SK-N-SH treated with all-trans-retinoic acid at 6 μM for 48 hours (cell line): ENCODE data around the gene NRL.
A peak's percentile ranks its signal among the peaks of the same experiment; 100 is the strongest.

Source experiments
- ATAC-seq: fragments of 200-7000 bp; cut with Tn5 transposase; 3 replicates; pipeline ENCODE4 v1.9.1; 2020; ENCODE audit warnings: mild to moderate bottlenecking, moderate library complexity
- ARNTL ChIP-seq: fragments of 450-650 bp; formaldehyde crosslinking; IDR thresholded peaks from 2 replicates; pipeline ENCODE4 v1.5.0; 2020; ENCODE audit warnings: low read depth, mild to moderate bottlenecking, moderate library complexity, borderline replicate concordance
- BACH2 ChIP-seq: fragments of 250-450 bp; sonication (Bioruptor Pico); IDR thresholded peaks from 2 replicates; pipeline ENCODE4 v1.9.0; 2021; ENCODE audit warnings: mild to moderate bottlenecking, borderline replicate concordance
- CREB5 ChIP-seq: fragments of 250-450 bp; sonication (Bioruptor Pico); IDR thresholded peaks from 2 replicates; pipeline ENCODE4 v1.5.1; 2020; ENCODE audit warnings: low read depth, mild to moderate bottlenecking, moderate library complexity
- CSDC2 ChIP-seq: fragments of 250-450 bp; sonication (Bioruptor Pico); IDR thresholded peaks from 2 replicates; pipeline ENCODE4 v1.5.0; 2020; ENCODE audit warnings: mild to moderate bottlenecking, moderate library complexity
- ESRRG ChIP-seq: fragments of 250-450 bp; sonication (Bioruptor Pico); IDR thresholded peaks from 2 replicates; pipeline ENCODE4 v1.6.1; 2021; ENCODE audit warnings: mild to moderate bottlenecking
- GLIS3 ChIP-seq: fragments of 250-450 bp; sonication (Bioruptor Pico); IDR thresholded peaks from 2 replicates; pipeline ENCODE4 v1.5.0; 2020; ENCODE audit warnings: mild to moderate bottlenecking, moderate library complexity
- OSR1 ChIP-seq: fragments of 250-450 bp; sonication (Bioruptor Pico); IDR thresholded peaks from 2 replicates; pipeline ENCODE4 v1.8.0; 2022; ENCODE audit warnings: moderate library complexity, mild to moderate bottlenecking, inconsistent platforms
- PATZ1 ChIP-seq: fragments of 250-450 bp; sonication (Bioruptor Pico); IDR thresholded peaks from 2 replicates; pipeline ENCODE4 v1.8.0; 2020; ENCODE audit warnings: mild to moderate bottlenecking, moderate library complexity, borderline replicate concordance
- PPARA ChIP-seq: fragments of 250-450 bp; sonication (Bioruptor Pico); IDR thresholded peaks from 2 replicates; pipeline ENCODE4 v1.5.0; 2020; ENCODE audit warnings: mild to moderate bottlenecking, borderline replicate concordance
- RARB ChIP-seq: fragments of 250-450 bp; sonication (Bioruptor Pico); IDR thresholded peaks from 2 replicates; pipeline ENCODE4 v1.8.0; 2021; ENCODE audit warnings: mild to moderate bottlenecking, moderate library complexity
- SNAI2 ChIP-seq: fragments of 250-450 bp; sonication (Bioruptor Pico); IDR thresholded peaks from 2 replicates; pipeline ENCODE4 v1.5.0; 2020; ENCODE audit warnings: mild to moderate bottlenecking, moderate library complexity
- TCF4 ChIP-seq: fragments of 250-450 bp; sonication (Bioruptor Pico); IDR thresholded peaks from 2 replicates; pipeline ENCODE4 v1.8.0; 2021; ENCODE audit warnings: mild to moderate bottlenecking, moderate library complexity, borderline replicate concordance
- TSHZ2 ChIP-seq: fragments of 250-450 bp; sonication (Bioruptor Pico); IDR thresholded peaks from 2 replicates; pipeline ENCODE4 v1.5.0; 2020; ENCODE audit warnings: mild to moderate bottlenecking, moderate library complexity
- ZC3H10 ChIP-seq: fragments of 250-450 bp; sonication (Bioruptor Pico); IDR thresholded peaks from 2 replicates; pipeline ENCODE4 v1.5.1; 2021; ENCODE audit warnings: mild to moderate bottlenecking, moderate library complexity
- ZFP3 ChIP-seq: fragments of 250-450 bp; sonication (Bioruptor Pico); IDR thresholded peaks from 2 replicates; pipeline ENCODE4 v1.5.0; 2020; ENCODE audit warnings: mild to moderate bottlenecking, moderate library complexity
- ZFP30 ChIP-seq: fragments of 450-650 bp; formaldehyde crosslinking; IDR thresholded peaks from 2 replicates; pipeline ENCODE4 v1.5.0; 2022; ENCODE audit warnings: mild to moderate bottlenecking, moderate library complexity
- ZNF565 ChIP-seq: fragments of 450-650 bp; formaldehyde crosslinking; conservative IDR thresholded peaks from 2 replicates; pipeline ENCODE4 v1.5.0; 2020; ENCODE audit warnings: low read depth, mild to moderate bottlenecking, moderate library complexity
- ZNF70 ChIP-seq: fragments of 450-650 bp; formaldehyde crosslinking; IDR thresholded peaks from 2 replicates; pipeline ENCODE4 v1.5.0; 2020; ENCODE audit warnings: mild to moderate bottlenecking, moderate library complexity
- ZNF8 ChIP-seq: fragments of 450-650 bp; formaldehyde crosslinking; IDR thresholded peaks from 2 replicates; pipeline ENCODE4 v1.5.0; 2020; ENCODE audit warnings: mild to moderate bottlenecking, moderate library complexity
- TF ChIP-seq, protein P1 (sequence below): fragments of 250-450 bp; sonication (Bioruptor Pico); IDR thresholded peaks from 2 replicates; pipeline ENCODE4 v1.5.1; 2021; ENCODE audit warnings: mild to moderate bottlenecking, moderate library complexity
- TF ChIP-seq, protein P2 (sequence below): fragments of 250-450 bp; sonication (Bioruptor Pico); IDR thresholded peaks from 2 replicates; pipeline ENCODE4 v1.8.0; 2021; ENCODE audit warnings: low read depth, mild to moderate bottlenecking, moderate library complexity, borderline replicate concordance

NRL gene

DNA sequence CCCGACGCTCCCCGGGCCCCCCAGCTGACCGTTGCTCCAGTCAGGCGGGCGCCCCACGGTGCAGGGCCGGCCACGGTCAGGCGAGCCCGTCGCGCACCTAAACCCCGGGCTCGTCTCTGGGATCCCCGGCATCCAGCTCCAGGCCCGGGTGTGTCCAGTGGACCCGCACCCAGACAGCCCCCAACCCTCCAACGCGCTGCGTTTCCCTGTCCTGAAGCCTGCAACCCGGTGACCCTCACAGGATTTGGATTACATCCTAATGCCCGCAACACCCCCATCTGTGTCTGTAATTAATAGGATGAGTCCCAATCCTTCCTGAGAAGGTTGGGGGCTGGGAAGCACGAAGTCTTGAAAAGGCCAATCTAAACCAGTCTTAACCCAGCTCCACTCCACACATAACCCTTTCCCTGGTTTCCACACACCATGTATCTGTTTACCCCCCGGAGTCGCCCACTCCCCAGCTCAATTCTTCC is 33.0 kb downstream of the NRL start:
- ATAC-seq, result no peak; the same call in 2 of the 3 replicates

DNA sequence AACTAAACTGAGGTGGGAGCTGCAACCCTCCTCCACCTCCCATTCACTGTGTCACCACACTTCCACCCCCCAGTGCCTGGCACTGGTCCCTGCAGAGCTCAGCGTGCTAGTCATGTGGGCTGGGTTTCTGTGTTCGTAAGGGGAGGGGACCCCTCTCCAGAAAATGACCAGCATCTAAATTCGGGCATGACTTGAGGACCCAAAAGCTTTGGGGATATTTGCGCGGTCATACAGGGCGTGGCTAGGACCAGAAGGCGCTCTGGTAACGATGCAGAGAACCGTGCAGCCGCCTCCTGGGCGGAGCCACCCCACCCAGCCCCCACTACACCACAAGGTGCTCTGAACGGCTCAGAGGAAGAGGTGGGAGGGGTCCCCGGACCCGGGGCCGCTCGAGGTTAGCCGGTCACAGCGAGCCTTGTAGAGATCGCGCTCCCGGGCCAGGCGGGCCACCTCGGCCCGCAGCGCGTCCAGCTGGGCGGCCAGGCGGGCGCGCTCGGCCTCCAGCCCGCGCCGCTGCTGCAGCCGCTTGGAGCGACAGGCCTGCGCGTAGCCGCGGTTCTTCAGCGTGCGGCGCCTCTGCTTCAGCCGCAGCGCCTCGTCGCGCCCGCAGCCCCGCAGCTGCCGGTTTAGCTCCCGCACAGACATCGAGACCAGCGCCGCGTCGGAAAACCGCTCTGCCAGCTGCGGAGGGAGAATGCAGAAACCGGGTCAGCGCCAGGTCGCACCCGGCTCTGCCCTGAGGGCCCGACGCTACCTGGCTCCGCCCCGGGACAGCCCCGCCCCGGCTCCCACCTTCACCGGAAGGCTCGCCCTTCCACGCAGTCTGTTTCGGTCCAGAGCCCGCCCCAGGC is 33.6 kb downstream of the NRL start:
- peak; percentile 85 for ATAC-seq
- TF ChIP-seq, protein P1, sequence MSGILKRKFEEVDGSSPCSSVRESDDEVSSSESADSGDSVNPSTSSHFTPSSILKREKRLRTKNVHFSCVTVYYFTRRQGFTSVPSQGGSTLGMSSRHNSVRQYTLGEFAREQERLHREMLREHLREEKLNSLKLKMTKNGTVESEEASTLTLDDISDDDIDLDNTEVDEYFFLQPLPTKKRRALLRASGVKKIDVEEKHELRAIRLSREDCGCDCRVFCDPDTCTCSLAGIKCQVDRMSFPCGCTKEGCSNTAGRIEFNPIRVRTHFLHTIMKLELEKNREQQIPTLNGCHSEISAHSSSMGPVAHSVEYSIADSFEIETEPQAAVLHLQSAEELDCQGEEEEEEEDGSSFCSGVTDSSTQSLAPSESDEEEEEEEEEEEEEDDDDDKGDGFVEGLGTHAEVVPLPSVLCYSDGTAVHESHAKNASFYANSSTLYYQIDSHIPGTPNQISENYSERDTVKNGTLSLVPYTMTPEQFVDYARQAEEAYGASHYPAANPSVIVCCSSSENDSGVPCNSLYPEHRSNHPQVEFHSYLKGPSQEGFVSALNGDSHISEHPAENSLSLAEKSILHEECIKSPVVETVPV (CRISPR knock-in tag), result no peak
- TF ChIP-seq ZFP3 (CRISPR knock-in tag), result no peak
- no peak for TF ChIP-seq ZNF565
- no peak for TF ChIP-seq SNAI2 (CRISPR knock-in tag)
- TF ChIP-seq RARB (CRISPR knock-in tag), result no peak
- no peak for TF ChIP-seq TCF4
- no peak for TF ChIP-seq PPARA (CRISPR knock-in tag)
- TF ChIP-seq TSHZ2 (CRISPR knock-in tag), result no peak
- TF ChIP-seq ESRRG (CRISPR knock-in tag), result no peak
- no peak for TF ChIP-seq CREB5 (CRISPR knock-in tag)
- no peak for TF ChIP-seq ARNTL
- TF ChIP-seq ZC3H10 (CRISPR knock-in tag), result no peak
- no peak for TF ChIP-seq ZFP30 (CRISPR knock-in tag)
- TF ChIP-seq GLIS3 (CRISPR knock-in tag), result no peak
- no peak for TF ChIP-seq ZNF70

More for the DNA sequence above, 33.0 kb downstream of the NRL start:
- TF ChIP-seq RARB (CRISPR knock-in tag) (no peak), ZNF565 (no peak), ARNTL (no peak), ZFP30 (CRISPR knock-in tag) (no peak), TCF4 (no peak), CREB5 (CRISPR knock-in tag) (no peak), OSR1 (CRISPR knock-in tag) (no peak), ZNF8 (no peak), PATZ1 (CRISPR knock-in tag) (no peak), PPARA (CRISPR knock-in tag) (no peak), BACH2 (no peak), CSDC2 (CRISPR knock-in tag) (no peak), GLIS3 (CRISPR knock-in tag) (no peak), ZNF70 (no peak), ZFP3 (CRISPR knock-in tag) (no peak)
- TF ChIP-seq, protein P1 (CRISPR knock-in tag), result no peak
- TF ChIP-seq, protein P2, sequence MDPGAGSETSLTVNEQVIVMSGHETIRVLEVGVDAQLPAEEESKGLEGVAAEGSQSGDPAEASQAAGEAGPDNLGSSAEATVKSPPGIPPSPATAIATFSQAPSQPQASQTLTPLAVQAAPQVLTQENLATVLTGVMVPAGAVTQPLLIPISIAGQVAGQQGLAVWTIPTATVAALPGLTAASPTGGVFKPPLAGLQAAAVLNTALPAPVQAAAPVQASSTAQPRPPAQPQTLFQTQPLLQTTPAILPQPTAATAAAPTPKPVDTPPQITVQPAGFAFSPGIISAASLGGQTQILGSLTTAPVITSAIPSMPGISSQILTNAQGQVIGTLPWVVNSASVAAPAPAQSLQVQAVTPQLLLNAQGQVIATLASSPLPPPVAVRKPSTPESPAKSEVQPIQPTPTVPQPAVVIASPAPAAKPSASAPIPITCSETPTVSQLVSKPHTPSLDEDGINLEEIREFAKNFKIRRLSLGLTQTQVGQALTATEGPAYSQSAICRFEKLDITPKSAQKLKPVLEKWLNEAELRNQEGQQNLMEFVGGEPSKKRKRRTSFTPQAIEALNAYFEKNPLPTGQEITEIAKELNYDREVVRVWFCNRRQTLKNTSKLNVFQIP, result no peak
